Measurements from ENCODE around the gene TP53BP1. TPM values are rescaled to one million over a fixed set of nuclear protein-coding genes. Genes with fewer than 3 reads are reported as not detected.

TP53BP1 gene
- total and polyA plus RNA-seq, 12 donors, result 11.2 to 35.2 (median 29.0) TPM

DNA sequence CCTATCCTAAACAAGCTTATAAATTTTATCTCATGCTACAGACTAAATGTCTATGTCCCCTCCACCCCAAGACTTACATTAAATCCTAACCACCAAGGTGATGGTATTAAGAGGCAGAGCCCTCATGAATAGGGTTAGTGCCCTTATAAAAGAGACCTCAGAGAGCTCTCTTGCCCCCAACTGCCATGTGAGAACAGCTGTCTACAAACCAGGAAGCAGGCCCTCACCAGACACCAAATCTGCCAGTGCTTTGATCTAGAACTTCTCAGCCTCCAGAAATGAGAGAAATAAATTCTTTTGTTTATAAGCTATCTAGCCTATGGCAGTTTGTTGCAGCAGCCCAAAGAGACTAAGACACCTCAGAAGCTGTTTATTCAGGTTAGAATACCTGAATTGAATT, 58.5 kb downstream of the TP53BP1 start:
- H3K36me3 ChIP-seq, result peaks cover 0 to 99% (median 10%) of the 10 kb centered on the region in 9 donors
- H3K9me3 ChIP-seq, result no peaks in the 10 kb centered on the region
- no peak for ATAC-seq
- H3K4me1 ChIP-seq, result no peaks in the 10 kb centered on the region
- DNase-seq, result no peak
- no peak overlapping the region for H3K27ac ChIP-seq
- H3K4me3 ChIP-seq, result no peak overlapping the region
- intact Hi-C loops (cut with DNase I), result no loop called here
- H3K27me3 ChIP-seq, result no peaks in the 10 kb centered on the region
- TF ChIP-seq, protein P1, sequence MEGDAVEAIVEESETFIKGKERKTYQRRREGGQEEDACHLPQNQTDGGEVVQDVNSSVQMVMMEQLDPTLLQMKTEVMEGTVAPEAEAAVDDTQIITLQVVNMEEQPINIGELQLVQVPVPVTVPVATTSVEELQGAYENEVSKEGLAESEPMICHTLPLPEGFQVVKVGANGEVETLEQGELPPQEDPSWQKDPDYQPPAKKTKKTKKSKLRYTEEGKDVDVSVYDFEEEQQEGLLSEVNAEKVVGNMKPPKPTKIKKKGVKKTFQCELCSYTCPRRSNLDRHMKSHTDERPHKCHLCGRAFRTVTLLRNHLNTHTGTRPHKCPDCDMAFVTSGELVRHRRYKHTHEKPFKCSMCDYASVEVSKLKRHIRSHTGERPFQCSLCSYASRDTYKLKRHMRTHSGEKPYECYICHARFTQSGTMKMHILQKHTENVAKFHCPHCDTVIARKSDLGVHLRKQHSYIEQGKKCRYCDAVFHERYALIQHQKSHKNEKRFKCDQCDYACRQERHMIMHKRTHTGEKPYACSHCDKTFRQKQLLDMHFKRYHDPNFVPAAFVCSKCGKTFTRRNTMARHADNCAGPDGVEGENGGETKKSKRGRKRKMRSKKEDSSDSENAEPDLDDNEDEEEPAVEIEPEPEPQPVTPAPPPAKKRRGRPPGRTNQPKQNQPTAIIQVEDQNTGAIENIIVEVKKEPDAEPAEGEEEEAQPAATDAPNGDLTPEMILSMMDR (IDR thresholded peaks at IDR 0.05), result no peak

DNA sequence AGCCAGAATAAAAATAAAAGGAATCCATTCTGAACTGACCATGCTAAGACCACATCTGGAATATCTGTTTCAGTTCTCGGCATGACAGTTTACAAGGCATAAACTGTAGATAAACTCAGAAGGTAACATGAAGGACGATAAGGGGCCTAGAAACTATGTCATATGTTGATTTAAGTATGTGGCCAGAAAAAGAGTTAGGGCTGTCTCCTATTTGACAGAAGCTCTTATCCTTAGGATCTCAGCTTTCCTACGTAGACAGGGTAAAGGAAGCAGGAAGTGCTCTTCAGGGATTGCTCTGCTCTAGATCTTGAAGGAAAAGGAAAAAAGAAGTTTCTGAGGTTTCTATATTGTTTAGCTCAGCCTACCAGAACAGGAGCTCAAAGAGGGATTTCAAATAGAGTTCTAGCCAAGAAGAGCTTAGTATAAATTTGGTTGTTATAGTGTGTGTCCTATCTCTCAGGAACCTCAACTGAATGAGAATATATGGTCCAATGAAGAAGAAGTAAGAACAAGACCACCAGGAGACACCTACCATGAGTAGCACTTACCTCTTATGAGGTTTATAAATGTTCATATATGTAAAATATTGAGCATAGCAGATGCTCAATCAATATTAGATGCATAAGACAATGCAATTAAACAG, 59.2 kb downstream of the TP53BP1 start:
- H3K36me3 ChIP-seq, result peaks cover 0 to 99% (median 10%) of the 10 kb centered on the region in 9 donors
- no peak overlapping the region for H3K4me3 ChIP-seq
- intact Hi-C loops (cut with DNase I), result no loop called here
- H3K9me3 ChIP-seq, result no peaks in the 10 kb centered on the region
- no peak for ATAC-seq
- H3K27ac ChIP-seq, result no peak overlapping the region
- TF ChIP-seq, protein P1 (IDR thresholded peaks at IDR 0.05), result no peak
- no peaks in the 10 kb centered on the region for H3K27me3 ChIP-seq
- H3K4me1 ChIP-seq, result no peaks in the 10 kb centered on the region
- 67 to 70% methylated on average over 3 of the region's 3 CpGs for WGBS, 2 donors
- DNase-seq, result no peak

DNA sequence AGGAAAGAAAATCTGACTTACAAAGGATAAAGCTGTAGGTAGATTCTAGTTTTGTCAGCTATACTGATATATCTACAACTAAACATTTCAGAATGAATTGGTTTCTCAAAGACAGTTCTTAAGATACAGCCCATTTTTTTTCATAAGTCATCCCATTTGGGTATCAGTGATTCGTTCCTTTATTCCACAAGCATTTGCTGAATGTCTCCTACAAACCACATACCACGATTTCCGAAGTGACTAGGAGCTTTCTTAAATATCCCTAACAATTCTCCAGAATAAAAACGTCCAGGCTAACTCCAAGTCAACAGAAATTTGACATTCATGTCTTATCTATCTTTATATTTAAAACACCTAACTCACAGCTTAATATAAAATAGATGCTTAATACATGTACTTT, 59.8 kb downstream of the TP53BP1 start:
- no peak overlapping the region for H3K27ac ChIP-seq
- H3K9me3 ChIP-seq, result no peaks in the 10 kb centered on the region
- intact Hi-C loops (cut with DNase I), result no loop called here
- ATAC-seq, result no peak
- no peaks in the 10 kb centered on the region for H3K27me3 ChIP-seq
- TF ChIP-seq, protein P1 (IDR thresholded peaks at IDR 0.05), result no peak
- no peak for DNase-seq
- H3K4me1 ChIP-seq, result no peaks in the 10 kb centered on the region
- 90 to 93% methylated on average over 4 of the region's 4 CpGs for WGBS, 2 donors
- H3K36me3 ChIP-seq, result peaks cover 0 to 98% (median 10%) of the 10 kb centered on the region in 9 donors
- no peak overlapping the region for H3K4me3 ChIP-seq

DNA sequence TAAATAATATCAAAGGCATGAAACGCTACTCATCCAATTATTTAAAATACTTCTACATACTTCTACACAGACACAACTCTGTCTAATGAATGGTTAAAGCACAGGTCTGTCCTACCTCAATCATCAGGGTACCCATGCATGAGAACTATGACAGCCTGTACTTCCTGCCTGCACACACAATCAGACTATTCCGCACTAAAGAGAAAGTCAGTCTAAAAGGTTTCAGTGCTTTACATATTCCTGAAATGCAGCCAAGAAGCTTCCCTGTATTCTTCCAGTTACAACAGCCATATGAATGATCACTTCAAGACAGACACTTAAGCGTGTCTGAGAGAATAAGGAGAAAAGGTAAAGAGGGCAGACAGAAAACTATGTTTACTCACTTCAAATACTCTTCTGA, 63.3 kb downstream of the TP53BP1 start:
- no peaks in the 10 kb centered on the region for H3K4me1 ChIP-seq
- ATAC-seq (no peak), DNase-seq (no peak)
- 34 to 53% methylated on average over 3 of the region's 3 CpGs for WGBS, 2 donors
- intact Hi-C loops (cut with DNase I), result no loop called here
- no peaks in the 10 kb centered on the region for H3K9me3 ChIP-seq
- no peak overlapping the region for H3K27ac ChIP-seq
- TF ChIP-seq, protein P1 (IDR thresholded peaks at IDR 0.05), result no peak
- H3K36me3 ChIP-seq, result peaks cover 0 to 99% (median 19%) of the 10 kb centered on the region in 9 donors
- no peak overlapping the region for H3K4me3 ChIP-seq
- no peaks in the 10 kb centered on the region for H3K27me3 ChIP-seq

Data from heart right ventricle (tissue), 16 donors.